GM21737 (cell line): ENCODE data around the gene MCF2L2.

Source experiments
- ATAC-seq: cut with Tn5 transposase; IDR thresholded peaks from one replicate; pipeline ENCODE4 v1.9.1; 2021; ENCODE audit warnings: mild to moderate bottlenecking, moderate library complexity; ENCODE audit not compliant: unreplicated experiment

Gene MCF2L2

GRCh38 chr3:183328823-183329222 is 99.6 kb downstream of the MCF2L2 start:
- ATAC-seq, result no peak

GRCh38 chr3:183328164-183328563 is 100.3 kb downstream of the MCF2L2 start:
- ATAC-seq, result no peak

- no peak for ATAC-seq
Measured at GRCh38 chr3:183327343-183327742, 101.1 kb downstream of the MCF2L2 start.

GRCh38 chr3:183324083-183324482 is 104.3 kb downstream of the MCF2L2 start:
- no peak for ATAC-seq

GRCh38 chr3:183319371-183319770 is 109.0 kb downstream of the MCF2L2 start:
- no peak for ATAC-seq

- no peak for ATAC-seq
Measured at GRCh38 chr3:183318877-183319276, 109.5 kb downstream of the MCF2L2 start.

- no peak for ATAC-seq
Measured at GRCh38 chr3:183317886-183318865, 110.2 kb downstream of the MCF2L2 start.

GRCh38 chr3:183317271-183317670 is 111.1 kb downstream of the MCF2L2 start:
- no peak for ATAC-seq

GRCh38 chr3:183315739-183316138 is 112.7 kb downstream of the MCF2L2 start:
- no peak for ATAC-seq

- ATAC-seq, result no peak
Measured at GRCh38 chr3:183313764-183314163, 114.7 kb downstream of the MCF2L2 start.

GRCh38 chr3:183313351-183313750 is 115.1 kb downstream of the MCF2L2 start:
- ATAC-seq, result no peak

GRCh38 chr3:183312433-183312832 is 116.0 kb downstream of the MCF2L2 start:
- ATAC-seq, result no peak

GRCh38 chr3:183310936-183311335 is 117.5 kb downstream of the MCF2L2 start:
- no peak for ATAC-seq

GRCh38 chr3:183309276-183309675 is 119.1 kb downstream of the MCF2L2 start:
- no peak for ATAC-seq

- no peak for ATAC-seq
Measured at GRCh38 chr3:183308751-183309150, 119.7 kb downstream of the MCF2L2 start.

GRCh38 chr3:183307749-183308148 is 120.7 kb downstream of the MCF2L2 start:
- no peak for ATAC-seq

GRCh38 chr3:183306798-183307671 is 121.4 kb downstream of the MCF2L2 start:
- no peak for ATAC-seq

GRCh38 chr3:183303690-183304089 is 124.7 kb downstream of the MCF2L2 start:
- no peak for ATAC-seq

GRCh38 chr3:183301937-183302580 is 126.4 kb downstream of the MCF2L2 start:
- ATAC-seq, result no peak

GRCh38 chr3:183300996-183301562 is 127.3 kb downstream of the MCF2L2 start:
- ATAC-seq, result no peak

- no peak for ATAC-seq
Measured at GRCh38 chr3:183299976-183300375, 128.4 kb downstream of the MCF2L2 start.
